Nephron (organoid): ENCODE results near the gene SPTLC2.

Experiments
- H3K27ac Mint-ChIP-seq, 3 experiments: 2 replicates each; pipeline ENCODE4 v1.8.0; 2020; ENCODE audit warnings: mixed read lengths in 3 of 3, mild to moderate bottlenecking in 2 of 3, moderate library complexity in 1 of 3
- H3K27me3 Mint-ChIP-seq: 2 replicates; pipeline ENCODE4 v1.8.0; 2021; ENCODE audit warnings: low read depth, mild to moderate bottlenecking, moderate library complexity, mixed read lengths
- H3K36me3 Mint-ChIP-seq: 2 replicates; pipeline ENCODE4 v1.8.0; 2020; ENCODE audit warnings: low read depth, mixed read lengths
- H3K4me1 Mint-ChIP-seq: 2 replicates; pipeline ENCODE4 v1.8.0; 2020; ENCODE audit warnings: mixed read lengths
- H3K4me3 Mint-ChIP-seq, 3 experiments: 2 replicates each; pipeline ENCODE4 v1.8.0; 2020; ENCODE audit warnings: mild to moderate bottlenecking in 3 of 3, mixed read lengths in 3 of 3, moderate library complexity in 2 of 3
- H3K9me3 Mint-ChIP-seq: 2 replicates; pipeline ENCODE4 v1.8.0; 2020; ENCODE audit warnings: mixed read lengths
- TF ChIP-seq, protein P1 (sequence below), 3 experiments: fragments of 200-600 bp; sonication (generic); IDR thresholded peaks; one replicate each; pipeline ENCODE4 v1.5.0; 2021; ENCODE audit warnings: antibody characterized with exemption in 3 of 3; ENCODE audit not compliant: unreplicated experiment in 3 of 3

Gene SPTLC2

DNA sequence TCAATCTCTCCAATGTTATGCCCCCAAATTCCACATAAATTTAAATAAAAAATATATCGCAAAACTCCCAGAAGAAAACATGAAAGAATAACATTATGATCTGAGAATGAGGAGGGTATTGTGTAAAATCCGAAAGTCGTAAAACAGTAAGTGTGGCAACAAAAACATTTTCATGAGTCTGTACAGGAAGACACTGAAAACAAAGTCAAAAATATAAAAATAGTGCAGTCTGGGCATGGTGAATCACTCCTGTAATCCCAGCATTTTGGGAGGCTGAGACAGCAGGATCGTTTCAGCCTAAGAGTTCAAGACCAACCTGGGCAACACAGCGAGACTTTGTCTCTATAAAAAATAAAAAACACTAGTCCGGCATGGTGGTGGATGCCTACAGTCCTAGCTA is 57.1 kb downstream of the SPTLC2 start:
- H3K27me3 Mint-ChIP-seq = no peaks in the 10 kb centered on the region
- H3K4me1 Mint-ChIP-seq = no peaks in the 10 kb centered on the region
- TF ChIP-seq, protein P1, sequence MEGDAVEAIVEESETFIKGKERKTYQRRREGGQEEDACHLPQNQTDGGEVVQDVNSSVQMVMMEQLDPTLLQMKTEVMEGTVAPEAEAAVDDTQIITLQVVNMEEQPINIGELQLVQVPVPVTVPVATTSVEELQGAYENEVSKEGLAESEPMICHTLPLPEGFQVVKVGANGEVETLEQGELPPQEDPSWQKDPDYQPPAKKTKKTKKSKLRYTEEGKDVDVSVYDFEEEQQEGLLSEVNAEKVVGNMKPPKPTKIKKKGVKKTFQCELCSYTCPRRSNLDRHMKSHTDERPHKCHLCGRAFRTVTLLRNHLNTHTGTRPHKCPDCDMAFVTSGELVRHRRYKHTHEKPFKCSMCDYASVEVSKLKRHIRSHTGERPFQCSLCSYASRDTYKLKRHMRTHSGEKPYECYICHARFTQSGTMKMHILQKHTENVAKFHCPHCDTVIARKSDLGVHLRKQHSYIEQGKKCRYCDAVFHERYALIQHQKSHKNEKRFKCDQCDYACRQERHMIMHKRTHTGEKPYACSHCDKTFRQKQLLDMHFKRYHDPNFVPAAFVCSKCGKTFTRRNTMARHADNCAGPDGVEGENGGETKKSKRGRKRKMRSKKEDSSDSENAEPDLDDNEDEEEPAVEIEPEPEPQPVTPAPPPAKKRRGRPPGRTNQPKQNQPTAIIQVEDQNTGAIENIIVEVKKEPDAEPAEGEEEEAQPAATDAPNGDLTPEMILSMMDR (IDR thresholded peaks at IDR 0.05; ENCODE audit: unreplicated experiment in 3 of 3) = no peak
- no peak overlapping the region for H3K4me3 Mint-ChIP-seq
- no peak overlapping the region for H3K27ac Mint-ChIP-seq
- H3K9me3 Mint-ChIP-seq = no peaks in the 10 kb centered on the region
- peaks cover 60% of the 10 kb centered on the region for H3K36me3 Mint-ChIP-seq

DNA sequence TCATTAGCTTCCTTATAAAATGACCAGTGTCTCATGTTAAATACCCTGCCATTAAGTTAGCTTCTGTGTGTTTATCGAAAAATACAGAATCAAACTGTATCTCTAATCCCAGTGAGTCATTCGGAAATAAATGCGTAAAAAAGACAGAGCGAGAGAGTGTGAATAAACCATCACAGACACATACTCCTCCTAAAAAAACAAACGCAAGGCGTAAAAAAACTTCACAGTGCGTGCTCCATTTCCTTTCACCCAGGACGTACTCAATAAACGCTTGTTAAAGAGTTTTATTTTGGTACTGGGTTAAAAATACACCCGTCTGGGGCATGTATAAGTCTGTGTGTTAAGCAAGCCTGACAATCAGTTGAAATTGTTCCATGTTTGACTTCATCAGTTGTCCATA is 59.0 kb downstream of the SPTLC2 start:
- Mint-ChIP-seq H3K4me3 (no peak overlapping the region), H3K36me3 (peaks cover 48% of the 10 kb centered on the region), H3K4me1 (no peaks in the 10 kb centered on the region), H3K27me3 (no peaks in the 10 kb centered on the region), H3K27ac (no peak overlapping the region), H3K9me3 (no peaks in the 10 kb centered on the region)
- TF ChIP-seq, protein P1 (IDR thresholded peaks at IDR 0.05; ENCODE audit: unreplicated experiment in 3 of 3) = no peak

DNA sequence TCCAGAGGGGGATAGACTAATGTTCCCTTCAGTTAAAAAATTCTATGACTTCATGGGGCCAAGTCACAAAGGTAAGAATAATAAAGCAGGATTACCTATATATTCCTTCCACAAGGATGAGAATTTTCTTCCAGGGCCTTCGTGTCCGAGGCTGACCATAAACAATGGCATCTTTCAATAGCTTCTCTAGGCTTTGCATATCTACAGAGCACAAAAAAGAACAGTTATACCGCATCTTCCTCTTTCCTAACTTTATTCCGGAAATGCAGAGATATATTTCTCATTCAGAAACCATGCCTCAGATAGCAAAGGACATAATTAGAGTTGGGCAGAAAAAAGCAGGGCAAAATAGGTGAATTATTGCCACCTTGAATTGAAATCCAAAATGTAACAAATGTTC is 59.5 kb downstream of the SPTLC2 start:
- no peak overlapping the region for H3K27ac Mint-ChIP-seq
- no peaks in the 10 kb centered on the region for H3K4me1 Mint-ChIP-seq
- no peak overlapping the region for H3K4me3 Mint-ChIP-seq
- H3K36me3 Mint-ChIP-seq = peaks cover 47% of the 10 kb centered on the region
- TF ChIP-seq, protein P1 (IDR thresholded peaks at IDR 0.05; ENCODE audit: unreplicated experiment in 3 of 3) = no peak
- no peaks in the 10 kb centered on the region for H3K9me3 Mint-ChIP-seq
- H3K27me3 Mint-ChIP-seq = no peaks in the 10 kb centered on the region

DNA sequence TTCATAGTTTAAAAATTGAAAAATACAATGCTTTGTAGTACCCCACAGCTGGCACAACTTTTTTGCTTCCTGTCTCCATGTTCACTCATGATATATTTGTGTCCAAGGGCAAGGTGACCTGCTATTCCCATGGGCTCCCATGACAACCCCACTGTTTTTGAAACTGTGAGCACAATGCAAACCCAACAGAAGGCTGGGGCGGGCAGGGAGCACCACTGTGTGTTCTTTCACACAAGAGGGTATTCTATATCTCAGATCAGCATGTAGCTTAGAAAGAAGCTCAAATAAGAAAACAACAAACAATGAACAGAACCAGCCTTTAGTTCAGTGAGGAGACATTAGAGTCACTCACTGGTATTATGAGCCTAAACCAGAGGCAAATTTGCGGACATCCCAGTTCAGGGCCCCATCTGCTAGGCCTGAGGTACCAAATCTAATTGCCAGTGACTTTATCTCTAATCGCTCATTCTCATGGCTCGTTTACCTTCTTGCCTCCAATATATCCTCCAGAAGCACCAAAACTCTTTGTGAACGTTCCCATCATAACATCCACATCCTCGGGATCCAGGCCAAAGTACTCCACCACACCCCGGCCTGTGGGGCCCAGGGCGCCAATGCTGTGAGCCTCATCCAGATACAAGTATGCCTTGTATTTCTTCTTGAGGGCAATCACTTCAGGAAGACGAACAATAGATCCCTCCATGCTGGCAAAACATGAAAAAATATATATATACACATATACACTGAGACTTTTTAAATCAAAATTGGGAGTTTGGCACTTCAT is 61.4 kb downstream of the SPTLC2 start:
- Mint-ChIP-seq H3K4me1 (no peaks in the 10 kb centered on the region), H3K9me3 (no peaks in the 10 kb centered on the region), H3K27ac (peak overlapping the region in 1 of 3 experiments; percentile 44), H3K36me3 (peaks cover 46% of the 10 kb centered on the region), H3K27me3 (no peaks in the 10 kb centered on the region), H3K4me3 (no peak overlapping the region)
- TF ChIP-seq, protein P1 (IDR thresholded peaks at IDR 0.05; ENCODE audit: unreplicated experiment in 3 of 3) = no peak

DNA sequence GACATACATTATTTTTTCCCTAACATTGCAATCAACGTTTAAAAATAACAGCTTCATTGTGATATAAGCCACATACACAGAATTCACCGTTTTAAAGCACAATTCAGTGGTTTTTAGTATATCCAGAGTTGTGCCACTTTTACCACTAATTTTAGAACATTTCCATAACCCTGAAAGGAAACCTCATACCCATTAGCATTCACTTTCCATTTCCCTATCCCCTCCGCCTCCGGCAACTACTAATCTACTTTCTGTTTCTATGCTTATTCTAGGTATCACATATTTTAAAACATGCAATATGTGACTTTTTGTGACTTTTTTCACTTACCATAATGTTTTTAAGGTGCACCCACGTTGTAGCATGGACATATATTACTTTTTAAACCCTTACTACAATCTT is 62.2 kb downstream of the SPTLC2 start:
- Mint-ChIP-seq H3K27me3 (no peaks in the 10 kb centered on the region), H3K36me3 (peaks cover 48% of the 10 kb centered on the region), H3K9me3 (no peaks in the 10 kb centered on the region), H3K27ac (no peak overlapping the region), H3K4me1 (no peaks in the 10 kb centered on the region), H3K4me3 (no peak overlapping the region)
- TF ChIP-seq, protein P1 (IDR thresholded peaks at IDR 0.05; ENCODE audit: unreplicated experiment in 3 of 3) = no peak

DNA sequence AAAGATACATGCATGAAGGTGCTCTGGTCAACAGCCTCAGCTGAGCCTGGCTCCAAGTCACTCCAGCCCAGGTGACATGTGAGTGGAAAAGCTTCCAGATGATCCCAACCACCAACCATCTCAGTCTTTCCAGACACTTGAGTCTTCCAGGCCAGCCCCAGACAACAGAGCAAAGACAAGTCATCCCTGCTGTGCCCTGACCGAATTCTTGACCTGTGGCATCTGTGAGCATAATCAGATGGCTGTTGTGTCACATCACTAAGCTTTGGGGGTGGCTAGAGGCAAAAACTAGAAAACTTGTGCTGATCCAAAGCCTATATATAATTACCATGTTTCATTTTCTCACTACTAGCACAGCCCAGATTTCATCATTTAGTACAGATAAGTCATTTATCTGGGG is 67.0 kb downstream of the SPTLC2 start:
- no peak overlapping the region for H3K27ac Mint-ChIP-seq
- H3K4me3 Mint-ChIP-seq = no peak overlapping the region
- peaks cover 51% of the 10 kb centered on the region for H3K36me3 Mint-ChIP-seq
- H3K27me3 Mint-ChIP-seq = peaks cover 4% of the 10 kb centered on the region
- no peaks in the 10 kb centered on the region for H3K4me1 Mint-ChIP-seq
- TF ChIP-seq, protein P1 (IDR thresholded peaks at IDR 0.05; ENCODE audit: unreplicated experiment in 3 of 3) = no peak
- no peaks in the 10 kb centered on the region for H3K9me3 Mint-ChIP-seq
